ENCODE measurements around the gene PDCL2.

Gene PDCL2

DNA sequence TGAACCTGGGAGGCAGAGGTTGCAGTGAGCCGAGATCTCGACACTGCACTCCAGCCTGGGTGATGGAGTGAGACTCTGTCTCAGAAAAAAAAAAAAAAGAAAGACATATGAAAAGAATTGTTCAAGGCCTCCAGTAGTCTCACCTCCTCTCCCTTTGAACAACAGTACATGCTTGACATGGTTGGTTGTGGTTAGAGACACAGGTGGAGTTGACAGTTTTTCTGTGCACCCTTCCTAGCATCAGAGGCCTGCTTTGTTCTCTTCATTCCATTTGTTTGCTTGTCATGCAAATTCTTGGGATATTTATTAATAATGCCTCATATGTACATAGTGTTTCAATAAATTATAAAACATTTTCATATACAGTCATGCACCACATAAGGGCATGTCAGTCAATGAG is 18.3 kb upstream of the PDCL2 start:
- TF ChIP-seq, protein P1, sequence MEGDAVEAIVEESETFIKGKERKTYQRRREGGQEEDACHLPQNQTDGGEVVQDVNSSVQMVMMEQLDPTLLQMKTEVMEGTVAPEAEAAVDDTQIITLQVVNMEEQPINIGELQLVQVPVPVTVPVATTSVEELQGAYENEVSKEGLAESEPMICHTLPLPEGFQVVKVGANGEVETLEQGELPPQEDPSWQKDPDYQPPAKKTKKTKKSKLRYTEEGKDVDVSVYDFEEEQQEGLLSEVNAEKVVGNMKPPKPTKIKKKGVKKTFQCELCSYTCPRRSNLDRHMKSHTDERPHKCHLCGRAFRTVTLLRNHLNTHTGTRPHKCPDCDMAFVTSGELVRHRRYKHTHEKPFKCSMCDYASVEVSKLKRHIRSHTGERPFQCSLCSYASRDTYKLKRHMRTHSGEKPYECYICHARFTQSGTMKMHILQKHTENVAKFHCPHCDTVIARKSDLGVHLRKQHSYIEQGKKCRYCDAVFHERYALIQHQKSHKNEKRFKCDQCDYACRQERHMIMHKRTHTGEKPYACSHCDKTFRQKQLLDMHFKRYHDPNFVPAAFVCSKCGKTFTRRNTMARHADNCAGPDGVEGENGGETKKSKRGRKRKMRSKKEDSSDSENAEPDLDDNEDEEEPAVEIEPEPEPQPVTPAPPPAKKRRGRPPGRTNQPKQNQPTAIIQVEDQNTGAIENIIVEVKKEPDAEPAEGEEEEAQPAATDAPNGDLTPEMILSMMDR (IDR thresholded peaks at IDR 0.05), result no peak

DNA sequence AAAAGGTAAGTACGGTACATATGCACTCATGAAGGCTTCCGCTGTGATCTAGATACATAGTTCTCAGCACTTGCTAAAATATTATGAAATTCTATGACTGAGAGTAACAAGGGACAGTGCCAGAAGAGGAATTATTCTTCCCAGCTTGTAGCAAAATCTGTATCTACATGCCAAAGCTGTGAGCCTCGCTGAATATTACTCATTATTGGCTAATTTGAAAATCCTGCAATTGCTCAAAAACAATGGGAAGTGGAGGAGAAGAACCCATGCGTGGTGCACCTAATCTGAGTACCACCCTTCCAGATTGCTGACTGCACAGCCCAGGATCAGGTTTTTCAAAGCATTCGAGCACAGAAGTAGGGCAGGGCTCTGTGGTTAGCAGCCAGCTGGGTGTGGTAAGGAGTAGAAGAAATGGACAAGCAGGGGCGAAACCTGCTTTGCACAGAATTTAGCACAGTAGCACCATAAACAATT is 17.4 kb upstream of the PDCL2 start:
- TF ChIP-seq, protein P1 (IDR thresholded peaks at IDR 0.05), result no peak

DNA sequence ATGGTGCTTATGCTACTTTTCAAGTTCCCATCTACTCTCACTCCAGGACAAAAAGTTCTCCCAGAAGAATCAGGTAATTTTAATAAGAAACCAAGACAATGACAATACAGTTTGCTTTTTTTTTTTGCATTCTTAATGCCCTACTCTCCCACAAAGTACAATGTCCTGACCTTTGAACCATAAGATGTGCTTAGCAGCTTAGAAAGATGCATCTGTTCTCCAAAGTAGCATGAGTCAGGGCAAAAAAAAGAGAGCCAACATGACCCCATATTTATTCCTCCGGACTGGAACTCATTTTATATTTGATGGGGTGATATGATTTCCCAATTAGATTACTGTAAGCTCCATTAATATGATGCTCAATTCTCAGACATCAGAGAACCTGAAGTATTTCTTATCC is 16.5 kb upstream of the PDCL2 start:
- TF ChIP-seq, protein P1 (IDR thresholded peaks at IDR 0.05), result no peak

DNA sequence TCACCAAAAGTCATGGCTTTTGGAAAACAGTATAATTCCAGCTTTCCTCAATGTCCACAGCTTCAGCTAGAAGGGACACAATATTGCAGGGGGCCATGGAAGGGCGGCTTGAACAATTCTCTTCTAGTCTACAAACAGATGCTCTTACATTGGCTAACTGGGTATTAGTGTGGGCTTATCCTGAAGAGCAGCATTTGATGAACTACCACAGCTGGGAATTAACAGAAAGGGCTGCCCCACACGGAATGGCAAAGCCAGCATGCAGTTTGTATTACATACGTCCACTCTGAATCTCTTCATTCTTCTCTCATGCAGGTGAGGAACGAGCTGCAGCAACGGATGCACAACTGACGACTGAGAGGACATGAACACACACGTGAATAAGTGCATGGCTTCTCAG is 13.0 kb upstream of the PDCL2 start:
- TF ChIP-seq, protein P1 (IDR thresholded peaks at IDR 0.05), result no peak

DNA sequence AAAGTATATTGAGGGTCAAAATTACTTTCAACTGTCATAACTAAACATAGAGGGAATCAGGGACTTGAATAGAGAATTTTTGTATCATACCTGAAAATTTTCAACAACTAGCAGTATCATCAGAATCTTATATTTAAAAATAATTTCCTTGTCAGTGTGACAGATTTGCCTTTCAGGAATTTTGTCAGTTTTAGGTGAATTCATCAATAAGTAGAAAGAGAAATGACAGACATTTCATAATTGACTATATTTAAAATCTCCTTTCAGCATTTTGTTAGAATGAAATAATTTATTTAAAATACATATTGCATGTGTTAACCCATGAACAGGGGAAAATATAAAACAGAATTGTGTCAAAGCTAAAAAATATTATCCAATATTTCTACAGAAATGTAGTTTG is 8.6 kb upstream of the PDCL2 start:
- TF ChIP-seq, protein P1 (IDR thresholded peaks at IDR 0.05), result no peak

DNA sequence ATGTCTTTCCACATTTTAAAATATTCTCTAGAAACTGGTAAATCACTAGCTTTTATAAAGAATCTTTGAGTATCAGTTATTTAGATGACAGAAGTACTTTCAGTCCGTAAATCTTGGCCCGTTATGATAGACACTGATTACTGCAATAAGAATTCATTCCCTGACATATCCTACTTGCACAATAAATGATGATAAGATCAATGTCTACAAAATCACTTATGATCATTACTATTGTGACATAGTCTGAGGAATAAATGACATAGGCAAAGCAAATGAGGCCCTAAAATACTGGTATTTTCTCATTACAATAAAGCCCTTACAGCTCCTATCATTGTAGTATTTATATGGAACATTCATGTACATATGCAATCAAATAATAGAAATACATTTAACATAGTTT is 6.6 kb upstream of the PDCL2 start:
- TF ChIP-seq, protein P1 (IDR thresholded peaks at IDR 0.05), result no peak

DNA sequence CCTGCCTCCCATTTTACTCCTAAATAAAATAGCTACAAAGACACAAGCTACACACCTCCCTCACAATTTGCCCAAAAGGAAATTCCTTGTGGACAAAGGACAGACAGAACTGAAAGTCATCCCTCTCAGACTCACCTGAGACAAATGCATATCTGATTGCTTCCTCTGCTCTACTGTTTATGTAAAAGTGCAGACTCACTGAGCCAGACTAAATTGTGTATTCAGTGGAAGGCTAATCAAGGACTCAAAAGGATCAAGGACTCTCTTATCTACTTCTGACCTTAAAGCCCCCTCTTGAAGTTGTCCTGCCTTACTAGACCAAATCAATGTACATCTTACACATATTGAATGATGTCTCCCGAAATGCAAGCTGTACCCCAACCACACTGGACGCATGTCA is 3.9 kb downstream of the PDCL2 start:
- TF ChIP-seq, protein P1 (IDR thresholded peaks at IDR 0.05), result no peak

DNA sequence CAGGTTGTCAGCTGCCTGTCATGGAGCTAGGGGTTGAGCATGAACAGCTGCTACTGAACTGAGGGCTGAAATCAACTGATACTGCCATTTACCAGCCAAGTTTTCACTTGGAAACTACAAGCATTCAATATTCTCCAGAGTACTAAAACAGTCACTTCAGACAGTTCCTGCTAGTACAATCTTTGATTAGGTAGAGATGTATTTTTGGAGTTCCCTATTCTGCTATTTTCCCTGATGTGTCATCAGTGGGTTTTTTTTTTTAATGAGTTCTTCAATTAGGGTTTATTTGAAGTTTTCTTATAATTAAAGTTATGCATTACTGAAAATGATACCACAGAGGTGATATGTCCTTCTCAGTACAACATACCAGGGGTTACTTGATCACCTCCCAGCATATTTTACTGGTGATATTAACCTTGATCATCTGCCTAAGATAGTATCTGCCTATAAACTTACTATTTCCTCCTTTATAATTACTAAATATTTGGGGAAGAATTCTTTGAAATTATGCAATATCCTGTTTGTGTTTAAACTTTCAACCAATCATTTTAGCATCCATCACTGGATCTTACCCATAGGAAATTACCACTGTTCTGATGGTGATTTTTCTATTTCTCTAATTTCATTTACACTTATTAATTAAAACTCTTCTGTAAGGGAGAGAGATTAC is 13.6 kb downstream of the PDCL2 start:
- TF ChIP-seq, protein P1 (IDR thresholded peaks at IDR 0.05), result no peak

Data from LNCAP (cell line).